ENCODE data around the gene BOLA1.
"Not testable (repeated sequence)": the region's sequence is repeated elsewhere in the genome, so short reads cannot be mapped to it uniquely, and the experiment has no call there.

DNA sequence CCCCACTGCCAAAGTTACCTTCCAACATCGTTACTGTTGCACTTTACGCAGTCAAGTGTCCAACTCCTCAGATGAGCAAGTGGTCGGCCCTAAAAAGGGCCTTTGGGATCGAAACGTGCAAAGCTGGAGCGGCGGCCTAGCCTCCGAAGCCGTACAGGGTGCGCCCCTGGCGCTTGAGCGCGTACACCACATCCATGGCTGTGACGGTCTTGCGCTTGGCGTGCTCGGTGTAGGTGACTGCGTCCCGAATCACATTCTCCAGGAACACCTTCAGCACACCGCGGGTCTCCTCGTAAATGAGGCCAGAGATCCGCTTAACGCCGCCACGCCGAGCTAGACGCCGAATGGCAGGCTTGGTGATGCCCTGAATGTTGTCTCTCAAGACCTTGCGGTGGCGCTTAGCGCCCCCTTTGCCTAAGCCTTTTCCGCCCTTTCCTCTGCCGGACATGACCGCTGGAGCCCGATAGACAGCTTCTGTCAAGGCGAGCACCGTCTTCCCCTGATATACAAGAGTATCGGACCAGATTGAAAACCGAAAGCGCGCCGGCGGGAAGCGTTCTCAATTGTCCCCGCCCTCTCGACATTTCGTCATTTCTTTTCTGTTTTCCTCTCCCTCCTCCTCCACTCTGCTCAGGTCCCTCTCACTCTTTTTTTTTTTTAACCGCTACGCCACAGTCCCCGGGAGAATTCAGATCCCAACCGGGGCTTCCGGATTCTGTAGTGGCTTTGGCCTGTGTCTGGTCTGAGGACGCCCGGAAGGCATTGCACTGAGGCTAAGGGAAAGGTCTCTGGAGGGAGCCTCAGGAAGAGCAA lies 38.5 kb upstream of the BOLA1 start:
- not testable (repeated sequence) for TF ChIP-seq CTCF (IDR thresholded peaks at IDR 0.05); EP300 (IDR thresholded peaks at IDR 0.05; ENCODE audit: low read depth); POLR2AphosphoS5 (IDR thresholded peaks at IDR 0.05)
